Uterus (tissue), 2 donors: Measurements from ENCODE around the gene RAD51B.

Experiments used
- POLR2A ChIP-seq, 2 donors: fragments of 450-650 bp; IDR thresholded peaks; one replicate each; pipeline ENCODE4 v1.6.1; 2016; ENCODE audit warnings: antibody characterized with exemption in 2 of 2, mild to moderate bottlenecking in 1 of 2, moderate library complexity in 1 of 2
- TF ChIP-seq, protein P1 (sequence below), 4 experiments: fragments of 200-600 bp in 2 of 4; fragments of 450-650 bp in 2 of 4; sonication (generic) in 2 of 4; IDR thresholded peaks; one replicate each; pipeline ENCODE4 v1.5.1; 2016 to 2019; ENCODE audit warnings: antibody characterized with exemption in 4 of 4, mild to moderate bottlenecking in 2 of 4, moderate library complexity in 1 of 4

DNA sequence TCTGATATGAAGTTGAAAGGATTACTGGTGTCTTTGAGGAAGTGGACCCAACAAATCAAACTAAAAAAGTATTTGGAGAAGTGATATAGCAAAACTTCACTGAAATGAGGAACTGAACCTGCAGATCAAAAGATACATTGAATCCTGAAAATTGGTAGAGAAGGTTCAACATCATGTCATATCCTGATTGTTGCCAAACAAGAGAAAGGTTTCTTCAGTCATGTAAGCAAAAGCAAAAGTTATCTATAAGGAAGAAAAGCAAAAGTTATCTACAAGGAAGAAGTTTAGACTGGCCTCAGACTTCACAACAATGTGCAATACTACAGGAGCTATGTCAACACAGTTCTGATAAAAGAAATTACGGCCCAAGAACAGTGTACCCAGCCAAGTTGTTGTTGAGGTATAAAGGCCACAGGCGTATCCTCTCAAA lies 142.7 kb downstream of the RAD51B start:
- TF ChIP-seq, protein P1, sequence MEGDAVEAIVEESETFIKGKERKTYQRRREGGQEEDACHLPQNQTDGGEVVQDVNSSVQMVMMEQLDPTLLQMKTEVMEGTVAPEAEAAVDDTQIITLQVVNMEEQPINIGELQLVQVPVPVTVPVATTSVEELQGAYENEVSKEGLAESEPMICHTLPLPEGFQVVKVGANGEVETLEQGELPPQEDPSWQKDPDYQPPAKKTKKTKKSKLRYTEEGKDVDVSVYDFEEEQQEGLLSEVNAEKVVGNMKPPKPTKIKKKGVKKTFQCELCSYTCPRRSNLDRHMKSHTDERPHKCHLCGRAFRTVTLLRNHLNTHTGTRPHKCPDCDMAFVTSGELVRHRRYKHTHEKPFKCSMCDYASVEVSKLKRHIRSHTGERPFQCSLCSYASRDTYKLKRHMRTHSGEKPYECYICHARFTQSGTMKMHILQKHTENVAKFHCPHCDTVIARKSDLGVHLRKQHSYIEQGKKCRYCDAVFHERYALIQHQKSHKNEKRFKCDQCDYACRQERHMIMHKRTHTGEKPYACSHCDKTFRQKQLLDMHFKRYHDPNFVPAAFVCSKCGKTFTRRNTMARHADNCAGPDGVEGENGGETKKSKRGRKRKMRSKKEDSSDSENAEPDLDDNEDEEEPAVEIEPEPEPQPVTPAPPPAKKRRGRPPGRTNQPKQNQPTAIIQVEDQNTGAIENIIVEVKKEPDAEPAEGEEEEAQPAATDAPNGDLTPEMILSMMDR (IDR thresholded peaks at IDR 0.05) = no peak
- no peak for TF ChIP-seq POLR2A (IDR thresholded peaks at IDR 0.05)
